ENCODE data around the gene MYO3A. TPM values are rescaled to one million over a fixed set of nuclear protein-coding genes. Genes with fewer than 3 reads are reported as not detected.

The MYO3A gene
- total and polyA plus RNA-seq, 12 donors, result under 0.01 to 0.17 TPM; not detected in 10

GRCh38 chr10:25902002-25902401 is 32.0 kb upstream of the MYO3A start:
- intact Hi-C loops (cut with DNase I), result no loop called here
- TF ChIP-seq CTCF (IDR thresholded peaks at IDR 0.05), result no peak
- DNase-seq, result no peak

GRCh38 chr10:25907261-25907660 is 26.8 kb upstream of the MYO3A start:
- DNase-seq (no peak), ATAC-seq (no peak)
- Histone ChIP-seq H3K4me3 (no peak overlapping the region), H3K27me3 (no peaks in the 10 kb centered on the region), H3K36me3 (no peaks in the 10 kb centered on the region), H3K9me3 (no peaks in the 10 kb centered on the region), H3K4me1 (no peaks in the 10 kb centered on the region), H3K27ac (no peak overlapping the region)
- WGBS, 2 donors, result 49 to 63% methylated on average over 4 of the region's 4 CpGs
- intact Hi-C loops (cut with DNase I), result no loop called here
- no peak for TF ChIP-seq CTCF (IDR thresholded peaks at IDR 0.05)

More at GRCh38 chr10:25902002-25902401, 32.0 kb upstream of the MYO3A start:
- Histone ChIP-seq H3K4me3 (no peak overlapping the region), H3K27me3 (peaks cover 0 to 6% (median 0%) of the 10 kb centered on the region in 7 donors), H3K9me3 (no peaks in the 10 kb centered on the region), H3K4me1 (no peaks in the 10 kb centered on the region), H3K27ac (no peak overlapping the region), H3K36me3 (no peaks in the 10 kb centered on the region)
- ATAC-seq, result no peak
- WGBS, 2 donors, result 82 to 85% methylated on average over 5 of the region's 5 CpGs

GRCh38 chr10:25912866-25913265 is 21.2 kb upstream of the MYO3A start:
- 9 to 28% methylated on average over 2 of the region's 2 CpGs for WGBS, 2 donors

GRCh38 chr10:25914776-25915175 is 19.3 kb upstream of the MYO3A start:
- Histone ChIP-seq H3K27me3 (no peaks in the 10 kb centered on the region), H3K9me3 (peaks cover 0 to 3% (median 0%) of the 10 kb centered on the region in 11 donors), H3K36me3 (no peaks in the 10 kb centered on the region), H3K4me1 (no peaks in the 10 kb centered on the region), H3K27ac (no peak overlapping the region), H3K4me3 (no peak overlapping the region)
- DNase-seq (no peak), ATAC-seq (no peak)
- intact Hi-C loops (cut with DNase I), result no loop called here
- no peak for TF ChIP-seq CTCF (IDR thresholded peaks at IDR 0.05)
- WGBS, 2 donors, result 42 to 49% methylated on average over 2 of the region's 2 CpGs

More at GRCh38 chr10:25912866-25913265, 21.2 kb upstream of the MYO3A start:
- no peaks in the 10 kb centered on the region for H3K36me3 ChIP-seq
- H3K4me1 ChIP-seq, result no peaks in the 10 kb centered on the region
- peaks cover 0 to 3% (median 0%) of the 10 kb centered on the region in 11 donors for H3K9me3 ChIP-seq
- TF ChIP-seq CTCF (IDR thresholded peaks at IDR 0.05), result no peak
- intact Hi-C loops (cut with DNase I), result no loop called here
- no peaks in the 10 kb centered on the region for H3K27me3 ChIP-seq
- DNase-seq (no peak), ATAC-seq (no peak)
- H3K27ac ChIP-seq, result no peak overlapping the region
- H3K4me3 ChIP-seq, result no peak overlapping the region

All from heart right ventricle (tissue), 16 donors.